Heart left ventricle (tissue), 16 donors: ENCODE results near the gene SORCS2. TPM values are rescaled to one million over a fixed set of nuclear protein-coding genes. Genes with fewer than 3 reads are reported as not detected.
A peak's percentile ranks its signal among the peaks of the same experiment; 100 is the strongest.

Experiments used
- ATAC-seq, 4 donors: fragments of 200-7000 bp; cut with Tn5 transposase; one replicate each; pipeline ENCODE4 v1.9.1; 2020 to 2022; ENCODE audit warnings: moderate library complexity in 4 of 4, mild to moderate bottlenecking in 3 of 4, moderate number of reproducible peaks in 1 of 4
- DNase-seq, 5 donors: peaks; one replicate each; pipeline ENCODE4 v3.0.0-alpha.2; 2020
- H3K27ac ChIP-seq, 12 donors: fragments of 200-600 bp; sonication (generic) in 4 of 12; one replicate each; pipeline versions ENCODE4 v1.5.0 to v1.8.0; 2016 to 2022; ENCODE audit warnings: mild to moderate bottlenecking in 2 of 12
- H3K27me3 ChIP-seq, 9 donors: fragments of 200-600 bp; sonication (generic) in 2 of 9; one replicate each; pipeline versions ENCODE4 v1.5.1 to v1.8.0; 2016 to 2022; ENCODE audit warnings: mild to moderate bottlenecking in 3 of 9
- H3K36me3 ChIP-seq, 9 donors: fragments of 200-600 bp; sonication (generic) in 2 of 9; one replicate each; pipeline versions ENCODE4 v1.5.0 to v1.8.0; 2018 to 2022; ENCODE audit warnings: mild to moderate bottlenecking in 2 of 9
- H3K4me1 ChIP-seq, 12 donors: fragments of 200-600 bp; sonication (generic) in 4 of 12; one replicate each; pipeline versions ENCODE4 v1.5.0 to v1.8.0; 2016 to 2022; ENCODE audit warnings: mild to moderate bottlenecking in 3 of 12
- H3K4me3 ChIP-seq, 12 donors: fragments of 200-600 bp; sonication (generic) in 4 of 12; one replicate each; pipeline versions ENCODE4 v1.5.0 to v1.8.0; 2017 to 2022; ENCODE audit warnings: mild to moderate bottlenecking in 9 of 12, moderate library complexity in 4 of 12
- H3K9me3 ChIP-seq, 12 donors: fragments of 200-600 bp; sonication (generic) in 4 of 12; one replicate each; pipeline versions ENCODE4 v1.5.0 to v1.8.0; 2016 to 2022; ENCODE audit warnings: mild to moderate bottlenecking in 1 of 12
- CTCF ChIP-seq, 12 donors: fragments of 200-600 bp; sonication (generic) in 4 of 12; IDR thresholded peaks; one replicate each; pipeline versions ENCODE4 v1.5.0 to v1.8.0; 2018 to 2022; ENCODE audit warnings: antibody characterized with exemption in 12 of 12, mild to moderate bottlenecking in 5 of 12
- POLR2A ChIP-seq, 2 donors: fragments of 450-650 bp; IDR thresholded peaks; one replicate each; pipeline ENCODE4 v1.6.1; 2017; ENCODE audit warnings: antibody characterized with exemption in 2 of 2, mild to moderate bottlenecking in 2 of 2, moderate library complexity in 2 of 2
- WGBS, 4 donors: extraction: QIAGEN DNeasy Blood & Tissue Kit in 2 of 4; methylation state at CpG; one replicate each; pipeline versions ENCODE4 v1.1.5 to v1.1.7; 2013 to 2018; 5-methylcytosine and 5-hydroxymethylcytosine counted together
- intact Hi-C, 10 donors: fragments of 100-400 bp; cut with DNase I; formaldehyde crosslinking; loops; one replicate each; pipeline versions ENCODE4 v1.11.1 to v1.14.2; 2022
- polyA plus RNA-seq, 2 donors: library from polyadenylated mRNA; stranded (reverse); fragments of 200-250 nt; gene quantifications; one replicate each; pipeline ENCODE4 v1.2.3, GENCODE V29; 2013
- total RNA-seq, 9 donors: library from RNA; depleted of rRNA in 2 of 9; stranded (reverse); fragments of >200 nt in 2 of 9; fragmentation: NEBNext Ultra II Directional in 3 of 9; extraction: Animal tissue kit (Norgen Biotek cat#: 25700) in 3 of 9; gene quantifications; one replicate each; pipeline versions ENCODE4 v1.1.0 to v1.2.4, GENCODE V29; 2016 to 2023
- donor health status: ischemic (EF 13 %, LVEDD 7.1; RV severe dilation, severe dysfunction).
- donor health status: healthy with polysubstance abuse.
- donor health status: DM: no; HTN: yes; CAD: no.
- donor health status: DM: no; HTN: no; CAD: no.
- donor health status: ischemic (EF 25% LVEDD 6.9; RV normal size, moderate dysfunction).
- donor health status: ischemic (EF 25% LVEDD 5.7; RV mildly dilated, moderate dysfunction).
- donor health status: healthy.
- donor health status: DM: yes; HTN: yes; CAD: no.
- donor health status: ischemic (EF 35%, LVEDD 5.7; RV mildly dilated, moderate dysfunction).
- donor health status: nonischemic (EF 11% LVEDD 7.7; RV severe dilation, severe dysfunction).
- donor health status: DM: yes; HTN: yes; CAD: no.
- donor health status: PGD.
- donor health status: ischemic (EF 29% LVEDD 5.4; RV normal size, mild dysfunction).
- donor health status: nonischemic (EF 23%, LVEDD 6.1; RV moderate dilation, normal function).

The SORCS2 gene
- total and polyA plus RNA-seq, 11 donors = 0.28 to 5.5 (median 2.4) TPM

GRCh38 chr4:7154351-7154981, 37.9 kb upstream of the SORCS2 start:
- DNase-seq (peak in 2 of 5 donors; percentile 17 to 52), ATAC-seq (no peak)
- Histone ChIP-seq H3K9me3 (no peaks in the 10 kb centered on the region), H3K4me1 (peaks cover 0 to 23% (median 18%) of the 10 kb centered on the region in 12 donors), H3K4me3 (no peak overlapping the region), H3K27me3 (no peaks in the 10 kb centered on the region), H3K27ac (peak overlapping the region in 2 of 12 donors; percentile 80 to 91), H3K36me3 (no peaks in the 10 kb centered on the region)
- 85 to 95% (median 91%) methylated on average over 18 of the region's 18 CpGs for WGBS, 4 donors
- intact Hi-C loops = no loop called here
- TF ChIP-seq CTCF (IDR thresholded peaks at IDR 0.05) = no peak

- peak overlapping the region in 11 of 12 donors; percentile 50 to 91 (median 68) for H3K27ac ChIP-seq
- intact Hi-C loops = loop anchor here in 3 of 10 donors (2.0 to 5.0 kb wide), 2 partner anchors 53 kb away; no protein-coding TSS in a partner anchor
- 58 to 71% (median 66%) methylated on average over 19 of the region's 19 CpGs for WGBS, 4 donors
- no peaks in the 10 kb centered on the region for H3K9me3 ChIP-seq
- ATAC-seq (peak in 3 of 4 donors; percentile 59 to 79 (median 63)), DNase-seq (peak; percentile 24 to 73 (median 60))
- H3K36me3 ChIP-seq = no peaks in the 10 kb centered on the region
- H3K27me3 ChIP-seq = no peaks in the 10 kb centered on the region
- peaks cover 0 to 23% (median 18%) of the 10 kb centered on the region in 12 donors for H3K4me1 ChIP-seq
- no peak overlapping the region for H3K4me3 ChIP-seq
- TF ChIP-seq CTCF (IDR thresholded peaks at IDR 0.05) (peak in 1 of 12 donors; percentile 9), POLR2A (IDR thresholded peaks at IDR 0.05) (peak in 1 of 2 donors; percentile 28)
These were observed 36.7 kb upstream of the SORCS2 start for GRCh38 chr4:7155590-7156071.

GRCh38 chr4:7156328-7156727, 36.0 kb upstream of the SORCS2 start:
- intact Hi-C loops = loop anchor here in 3 of 10 donors (2.0 to 5.0 kb wide), 2 partner anchors 54 kb away; no protein-coding TSS in a partner anchor
- no peak overlapping the region for H3K4me3 ChIP-seq
- H3K27me3 ChIP-seq = no peaks in the 10 kb centered on the region
- no peaks in the 10 kb centered on the region for H3K9me3 ChIP-seq
- peak in 3 of 4 donors; percentile 9 to 39 (median 36) for ATAC-seq
- peak overlapping the region in 10 of 12 donors; percentile 50 to 91 (median 68) for H3K27ac ChIP-seq
- peaks cover 0 to 23% (median 18%) of the 10 kb centered on the region in 12 donors for H3K4me1 ChIP-seq
- 43 to 50% (median 43%) methylated on average over 12 of the region's 12 CpGs for WGBS, 4 donors
- H3K36me3 ChIP-seq = no peaks in the 10 kb centered on the region
- TF ChIP-seq CTCF (IDR thresholded peaks at IDR 0.05) (no peak), POLR2A (IDR thresholded peaks at IDR 0.05) (no peak)
- peak in 1 of 5 donors; percentile 16 for DNase-seq

- ATAC-seq = peak in 3 of 4 donors; percentile 53 to 73 (median 64)
- H3K27me3 ChIP-seq = no peaks in the 10 kb centered on the region
- peak; percentile 42 to 64 (median 51) for DNase-seq
- intact Hi-C loops = loop anchor here in 3 of 10 donors (2.0 to 5.0 kb wide), 2 partner anchors 54 to 55 kb away; no protein-coding TSS in a partner anchor
- no peaks in the 10 kb centered on the region for H3K36me3 ChIP-seq
- TF ChIP-seq POLR2A (IDR thresholded peaks at IDR 0.05) (no peak), CTCF (IDR thresholded peaks at IDR 0.05) (peak; percentile 32 to 75 (median 58))
- H3K4me3 ChIP-seq = no peak overlapping the region
- WGBS, 4 donors = 47 to 58% (median 54%) methylated on average over 12 of the region's 12 CpGs
- no peaks in the 10 kb centered on the region for H3K9me3 ChIP-seq
- peaks cover 0 to 29% (median 18%) of the 10 kb centered on the region in 12 donors for H3K4me1 ChIP-seq
- H3K27ac ChIP-seq = peak overlapping the region in 8 of 12 donors; percentile 52 to 91 (median 70)
These were observed 35.4 kb upstream of the SORCS2 start for GRCh38 chr4:7156761-7157488.
